Panc1 (cell line): ENCODE measurements around the gene ST3GAL6. TPM values are rescaled to one million over a fixed set of nuclear protein-coding genes. Genes with fewer than 3 reads are reported as not detected.

Experiments
- ATAC-seq: fragments of 200-7000 bp; cut with Tn5 transposase; 2 replicates; pipeline ENCODE4 v1.9.1; 2020; ENCODE audit warnings: mild to moderate bottlenecking, moderate library complexity
- BruUV-seq: library from RNA; stranded (reverse); fragments of 400-500 nt; replicated peaks from 2 replicates; lab custom pipeline; 2021; lab: Mats Ljungman, UMichigan
- CTCF ChIA-PET: fragments of 300-600 bp; sonication (Branson Sonifier 250); formaldehyde crosslinking; loops from one replicate; lab custom pipeline; 2022; ENCODE audit warnings: antibody characterized with exemption; lab: Charles Lee
- POLR2A ChIA-PET: fragments of 300-600 bp; sonication (Branson Sonifier 250); formaldehyde crosslinking; loops from one replicate; lab custom pipeline; 2022; ENCODE audit warnings: antibody characterized with exemption; lab: Charles Lee
- DNase-seq: peaks from one replicate; pipeline ENCODE4 v3.0.0-alpha.2; 2010; ENCODE audit warnings: low read depth, low spot score
- H3K27ac ChIP-seq: 2 replicates; pipeline ENCODE4 v1.5.1; 2011; ENCODE audit warnings: mild to moderate bottlenecking, low read length, inconsistent platforms
- H3K27me3 ChIP-seq: fragments of 200-500 bp; sonication (Bioruptor generic); 2 replicates; pipeline ENCODE4 v1.6.0; 2014; ENCODE audit warnings: low read length, inconsistent platforms; ENCODE audit not compliant: control insufficient read depth, insufficient read depth
- H3K36me3 ChIP-seq: fragments of 200-500 bp; sonication (Bioruptor generic); 2 replicates; pipeline ENCODE4 v1.5.1; 2014; ENCODE audit warnings: inconsistent platforms, mild to moderate bottlenecking, low read length, moderate library complexity; ENCODE audit not compliant: control insufficient read depth, insufficient read depth
- H3K4me1 ChIP-seq: 2 replicates; pipeline ENCODE4 v1.5.1; 2011; ENCODE audit warnings: inconsistent platforms, mild to moderate bottlenecking, low read length, moderate library complexity; ENCODE audit not compliant: control insufficient read depth, insufficient read depth
- H3K4me3 ChIP-seq, 2 experiments: 2 replicates each; pipeline ENCODE4 v1.5.1; 2011 to 2012; ENCODE audit warnings: low read depth in 2 of 2, low read length in 2 of 2, mild to moderate bottlenecking in 2 of 2, inconsistent platforms in 1 of 2, moderate library complexity in 1 of 2
- H3K9me3 ChIP-seq: fragments of 200-500 bp; sonication (Bioruptor generic); 2 replicates; pipeline ENCODE4 v1.5.1; 2014; ENCODE audit warnings: low read depth, mild to moderate bottlenecking, inconsistent platforms, low read length, moderate library complexity; ENCODE audit not compliant: control insufficient read depth, insufficient read depth
- CTCF ChIP-seq: fragments of 450-650 bp; IDR thresholded peaks from 2 replicates; pipeline ENCODE4 v1.5.1; 2017; ENCODE audit warnings: mild to moderate bottlenecking
- POLR2AphosphoS5 ChIP-seq: IDR thresholded peaks from 2 replicates; pipeline ENCODE4 v1.6.1; 2012; ENCODE audit warnings: mild to moderate bottlenecking, low read depth, low read length, moderate library complexity
- REST ChIP-seq, 2 experiments: IDR thresholded peaks; 2 replicates each; pipeline ENCODE4 v1.6.1; 2011 to 2012; ENCODE audit warnings: low read depth in 2 of 2, control low read depth in 1 of 2, low read length in 1 of 2, mild to moderate bottlenecking in 1 of 2, moderate library complexity in 1 of 2; ENCODE audit not compliant: insufficient read depth in 1 of 2
- SIN3A ChIP-seq: IDR thresholded peaks from 2 replicates; pipeline ENCODE4 v1.6.1; 2012; ENCODE audit warnings: low read depth, mild to moderate bottlenecking, low read length, moderate library complexity, borderline replicate concordance; ENCODE audit not compliant: insufficient read depth
- TCF7L2 ChIP-seq: IDR thresholded peaks from 2 replicates; pipeline ENCODE4 v1.6.1; 2011; ENCODE audit warnings: mild to moderate bottlenecking, low read depth, low read length, inconsistent platforms
- in situ Hi-C: cut with HindIII; loops from 2 replicates; pipeline ENCODE4 v1.10.0; 2016; ENCODE audit warnings: low sequenced_read_pairs, low pct_unique_long_range_greater_than_20kb
- intact Hi-C: fragments of 100-400 bp; cut with micrococcal nuclease; formaldehyde crosslinking; loops from one replicate; pipeline ENCODE4 v1.10.0; 2022; ENCODE audit not compliant: unreplicated experiment
- total RNA-seq: library from RNA; stranded (reverse); gene quantifications from one replicate; pipeline ENCODE4 v1.2.1, GENCODE V29; 2021; ENCODE audit not compliant: unreplicated experiment

The ST3GAL6 gene
- total RNA-seq, 1 experiment from 2014 or later = 0.15 TPM

- peaks cover 3% of the 10 kb centered on the region for H3K36me3 ChIP-seq
- ChIA-PET POLR2A (interaction anchor here (0.6 kb wide), 1 partner anchor 767 kb away, joined by 10 read pairs; no protein-coding TSS in a partner anchor), CTCF (no interaction called here)
- no TSS peak for BruUV-seq
- H3K4me1 ChIP-seq = no peaks in the 10 kb centered on the region
- H3K27me3 ChIP-seq = no peaks in the 10 kb centered on the region
- TF ChIP-seq REST (IDR thresholded peaks at IDR 0.05; ENCODE audit: insufficient read depth in 1 of 2, low read depth in 2 of 2, low read length in 1 of 2) (no peak), CTCF (no peak), SIN3A (no peak), TCF7L2 (no peak), POLR2AphosphoS5 (no peak)
- DNase-seq (no peak), ATAC-seq (no peak)
- H3K4me3 ChIP-seq = no peak overlapping the region
- in situ Hi-C loops = no loop called here
- H3K27ac ChIP-seq = no peak overlapping the region
- intact Hi-C loops = no loop called here
- H3K9me3 ChIP-seq = no peaks in the 10 kb centered on the region
These were observed 57.9 kb downstream of the ST3GAL6 start for GRCh38 chr3:98821063-98821462.

- in situ Hi-C loops = no loop called here
- BruUV-seq = no TSS peak
- TF ChIP-seq REST (IDR thresholded peaks at IDR 0.05; ENCODE audit: insufficient read depth in 1 of 2, low read depth in 2 of 2, low read length in 1 of 2) (no peak), CTCF (no peak)
- CTCF ChIA-PET = no interaction called here
- H3K4me3 ChIP-seq = no peak overlapping the region
- DNase-seq (no peak), ATAC-seq (no peak)
- intact Hi-C loops = no loop called here
- H3K27me3 ChIP-seq = no peaks in the 10 kb centered on the region
- H3K27ac ChIP-seq = no peak overlapping the region
- no peaks in the 10 kb centered on the region for H3K4me1 ChIP-seq
- POLR2A ChIA-PET = no interaction called here
- H3K9me3 ChIP-seq = no peaks in the 10 kb centered on the region
- H3K36me3 ChIP-seq = no peaks in the 10 kb centered on the region
These were observed 60.7 kb downstream of the ST3GAL6 start for GRCh38 chr3:98823791-98824190.
